ENCODE measurements around the gene UBXN6.

UBXN6 gene

GRCh38 chr19:4402171-4403004 is 55.2 kb downstream of the UBXN6 start, which contains the start of gene CHAF1A:
CHAF1A (plus strand) TSS chr19:4402640; CDS start chr19:4402763, 123 bp downstream.
- peak; percentile 99 for DNase-seq

- peak; percentile 49 for DNase-seq
Measured at GRCh38 chr19:4401769-4402170, 55.8 kb downstream of the UBXN6 start.

- peak; percentile 91 for DNase-seq
Measured at GRCh38 chr19:4400135-4400936, 57.3 kb downstream of the UBXN6 start, which contains the start of gene SH3GL1. SH3GL1 (minus strand) TSS chr19:4400547; CDS start chr19:4400368, 179 bp downstream.

GRCh38 chr19:4399812-4400134 is 57.8 kb downstream of the UBXN6 start:
- peak; percentile 60 for DNase-seq

- no peak for DNase-seq
Measured at GRCh38 chr19:4396949-4397783, 60.4 kb downstream of the UBXN6 start.
